Right ventricle myocardium superior (tissue), 1 donor: ENCODE measurements around the gene BOD1L2. TPM values are rescaled to one million over a fixed set of nuclear protein-coding genes. Genes with fewer than 3 reads are reported as not detected.

ENCODE experiments used
- total RNA-seq: library from RNA; stranded (reverse); fragmentation: NEBNext Ultra II Directional; extraction: Animal tissue kit (Norgen Biotek cat#: 25700); gene quantifications from one replicate; pipeline ENCODE4 v1.2.1, GENCODE V29; 2021
- donor health status: DM: no; HTN: yes; CAD: no; lungs with severe emphysema.

BOD1L2 gene
- total RNA-seq, 1 donor from 2014 or later = not detected

Other genes starting within 250 kb of the BOD1L2 start
- gene ST8SIA3, start 205.5 kb downstream of the BOD1L2 start, total RNA-seq = not detected